Gastrocnemius medialis (tissue), 4 donors: Measurements from ENCODE around the gene SCGB1A1.

ENCODE experiments used
- POLR2A ChIP-seq, 2 donors: fragments of 450-650 bp; IDR thresholded peaks; one replicate each; pipeline ENCODE4 v1.6.1; 2017; ENCODE audit warnings: antibody characterized with exemption in 2 of 2, mild to moderate bottlenecking in 2 of 2, moderate library complexity in 2 of 2
- TF ChIP-seq, protein P1 (sequence below), 5 experiments: fragments of 450-650 bp in 3 of 5; fragments of 200-600 bp in 2 of 5; sonication (generic) in 2 of 5; IDR thresholded peaks in 4 of 5; conservative IDR thresholded peaks in 1 of 5; 1 replicate in 4 of 5; 2 replicates in 1 of 5; pipeline ENCODE4 v1.5.1; 2016 to 2019; ENCODE audit warnings: antibody characterized with exemption in 5 of 5, mild to moderate bottlenecking in 3 of 5, moderate library complexity in 3 of 5

DNA sequence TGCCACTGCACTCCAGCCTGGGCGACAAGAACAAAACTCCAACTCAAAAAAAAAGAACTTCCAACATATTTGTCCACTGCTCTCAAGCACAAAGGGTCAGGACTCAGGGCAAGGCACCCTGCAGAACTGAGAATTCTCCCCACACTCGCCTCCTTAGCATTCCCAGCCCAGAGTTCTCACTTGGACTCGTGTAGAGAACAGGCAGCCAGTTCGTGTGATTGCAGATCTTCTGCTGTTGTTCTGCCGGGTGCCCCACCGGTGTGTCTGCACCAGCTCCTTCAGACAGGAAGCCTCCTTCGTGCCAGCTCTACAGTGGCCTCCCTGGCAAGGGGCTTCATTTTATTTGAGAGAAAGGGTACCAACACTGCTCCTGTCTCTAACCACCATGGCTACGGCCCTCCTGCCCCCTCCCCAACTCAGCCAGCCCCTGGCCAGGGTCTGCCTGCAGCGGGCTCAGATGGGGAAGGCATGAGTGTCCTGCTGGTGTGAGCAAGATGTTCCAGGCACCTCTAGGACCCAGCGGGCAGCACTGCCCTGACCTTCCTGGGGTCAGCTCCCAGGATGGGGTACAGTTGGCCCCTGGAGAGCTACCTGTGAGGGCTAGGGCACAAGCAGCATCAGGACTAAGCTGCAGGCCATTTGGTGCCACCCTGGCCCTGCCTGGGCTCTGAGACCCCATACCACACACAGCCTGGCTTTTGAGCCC lies 19.5 kb upstream of the SCGB1A1 start:
- TF ChIP-seq, protein P1, sequence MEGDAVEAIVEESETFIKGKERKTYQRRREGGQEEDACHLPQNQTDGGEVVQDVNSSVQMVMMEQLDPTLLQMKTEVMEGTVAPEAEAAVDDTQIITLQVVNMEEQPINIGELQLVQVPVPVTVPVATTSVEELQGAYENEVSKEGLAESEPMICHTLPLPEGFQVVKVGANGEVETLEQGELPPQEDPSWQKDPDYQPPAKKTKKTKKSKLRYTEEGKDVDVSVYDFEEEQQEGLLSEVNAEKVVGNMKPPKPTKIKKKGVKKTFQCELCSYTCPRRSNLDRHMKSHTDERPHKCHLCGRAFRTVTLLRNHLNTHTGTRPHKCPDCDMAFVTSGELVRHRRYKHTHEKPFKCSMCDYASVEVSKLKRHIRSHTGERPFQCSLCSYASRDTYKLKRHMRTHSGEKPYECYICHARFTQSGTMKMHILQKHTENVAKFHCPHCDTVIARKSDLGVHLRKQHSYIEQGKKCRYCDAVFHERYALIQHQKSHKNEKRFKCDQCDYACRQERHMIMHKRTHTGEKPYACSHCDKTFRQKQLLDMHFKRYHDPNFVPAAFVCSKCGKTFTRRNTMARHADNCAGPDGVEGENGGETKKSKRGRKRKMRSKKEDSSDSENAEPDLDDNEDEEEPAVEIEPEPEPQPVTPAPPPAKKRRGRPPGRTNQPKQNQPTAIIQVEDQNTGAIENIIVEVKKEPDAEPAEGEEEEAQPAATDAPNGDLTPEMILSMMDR (IDR thresholded peaks at IDR 0.05 in 4 of 5, conservative IDR thresholded peaks at IDR 0.05 in 1 of 5), result no peak
- TF ChIP-seq POLR2A (IDR thresholded peaks at IDR 0.05), result no peak
